HG02588 (cell line): ENCODE data around the gene MAP4K3.

Experiments
- ATAC-seq: cut with Tn5 transposase; IDR thresholded peaks from one replicate; pipeline ENCODE4 v1.9.1; 2021; ENCODE audit warnings: mild to moderate bottlenecking, moderate library complexity; ENCODE audit not compliant: unreplicated experiment

The MAP4K3 gene

DNA sequence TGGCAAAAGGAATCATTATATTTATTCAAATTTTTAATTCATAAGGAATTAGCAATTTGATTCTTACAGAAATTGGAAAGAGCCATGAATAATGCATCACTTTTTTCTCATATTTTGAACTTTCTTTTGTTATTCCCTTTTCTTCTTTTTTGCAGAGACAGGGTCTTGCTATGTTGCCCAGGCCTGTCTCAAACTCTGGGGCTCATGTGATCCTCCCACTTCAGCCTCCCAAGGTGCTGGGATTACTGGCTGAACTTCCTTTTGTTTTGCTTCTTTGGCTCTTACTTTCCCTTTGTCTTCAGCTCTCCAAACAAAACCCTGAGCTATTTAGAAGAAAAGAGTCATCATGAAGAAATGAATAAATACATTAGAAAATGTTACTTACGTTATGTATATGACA, 224.1 kb downstream of the MAP4K3 start:
- no peak for ATAC-seq

DNA sequence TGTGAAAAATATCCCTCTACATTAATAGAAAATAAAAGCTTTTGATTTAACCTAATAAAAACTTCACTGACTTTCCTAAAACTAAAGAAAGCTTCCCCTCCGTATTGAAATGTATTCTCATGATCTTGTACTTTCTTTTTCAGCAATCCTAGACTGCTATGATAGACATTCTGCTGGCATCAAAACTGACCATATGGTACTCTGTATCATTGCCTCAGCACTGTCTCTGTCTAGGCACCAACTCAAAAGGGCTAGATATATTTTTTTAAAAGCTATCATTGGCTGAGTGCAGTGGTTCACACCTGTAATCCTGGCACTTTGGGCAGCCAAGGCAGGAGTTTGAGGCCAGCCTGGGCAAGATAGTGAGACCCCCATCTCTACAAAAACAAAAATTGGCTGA, 226.2 kb downstream of the MAP4K3 start:
- no peak for ATAC-seq

DNA sequence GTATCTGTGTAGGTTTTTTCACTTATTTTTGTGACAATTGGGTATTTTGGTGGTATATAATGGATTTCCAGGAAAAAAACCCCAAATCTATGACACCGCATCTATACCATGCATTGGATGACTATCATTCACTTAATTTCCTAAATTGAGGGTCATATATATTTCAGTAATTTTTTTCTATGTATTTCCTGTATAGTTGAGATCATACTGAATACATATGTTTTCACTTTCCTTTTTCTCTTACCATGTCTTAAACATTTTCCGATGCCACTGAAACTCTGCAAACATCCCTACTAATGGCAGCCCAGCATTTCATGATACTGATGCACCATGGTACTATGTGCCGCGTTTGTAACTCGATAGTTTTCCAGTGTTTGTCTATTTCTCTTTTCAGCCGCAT, 233.7 kb downstream of the MAP4K3 start:
- ATAC-seq = no peak

DNA sequence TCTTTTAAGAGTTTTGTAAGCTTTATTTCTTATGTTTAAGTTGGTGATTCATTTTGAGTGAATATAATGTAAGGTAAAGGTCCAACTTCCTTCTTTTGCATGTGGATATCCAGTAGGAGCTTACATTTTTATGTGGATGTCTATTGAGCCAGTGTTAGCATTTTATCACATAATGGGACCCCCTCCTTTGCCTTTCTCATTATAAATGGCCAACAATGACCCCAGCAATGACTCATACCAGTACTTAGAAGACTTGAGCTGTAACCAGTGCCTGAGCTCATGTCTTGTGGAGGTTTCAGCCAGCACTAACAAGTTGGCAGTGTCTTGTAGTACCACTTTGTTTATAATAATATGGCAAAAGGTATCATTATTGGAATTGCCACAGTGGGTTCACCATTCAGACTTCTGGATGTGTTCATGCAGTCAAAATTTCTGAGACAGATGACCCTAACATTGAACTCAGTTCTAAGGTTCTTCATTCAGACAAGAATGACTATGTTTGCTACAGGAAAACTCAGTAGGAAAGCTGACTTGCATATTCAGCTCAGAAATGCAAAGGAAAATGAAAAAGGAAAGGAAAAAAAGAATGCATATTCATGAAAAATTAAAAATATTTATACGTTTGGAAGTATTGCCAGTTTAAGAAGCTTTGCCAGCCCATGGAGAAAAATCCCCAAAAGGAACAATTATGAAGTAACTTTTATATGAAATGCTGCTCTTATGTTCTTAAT, 234.3 kb downstream of the MAP4K3 start:
- ATAC-seq = no peak
